ENCODE data around the gene WDR59. TPM values are rescaled to one million over a fixed set of nuclear protein-coding genes. Genes with fewer than 3 reads are reported as not detected.

Gene WDR59
- polyA plus RNA-seq, 2 of the 4 experiments (the other 2 are of a cell fraction): 33.4 to 52.2 TPM

DNA sequence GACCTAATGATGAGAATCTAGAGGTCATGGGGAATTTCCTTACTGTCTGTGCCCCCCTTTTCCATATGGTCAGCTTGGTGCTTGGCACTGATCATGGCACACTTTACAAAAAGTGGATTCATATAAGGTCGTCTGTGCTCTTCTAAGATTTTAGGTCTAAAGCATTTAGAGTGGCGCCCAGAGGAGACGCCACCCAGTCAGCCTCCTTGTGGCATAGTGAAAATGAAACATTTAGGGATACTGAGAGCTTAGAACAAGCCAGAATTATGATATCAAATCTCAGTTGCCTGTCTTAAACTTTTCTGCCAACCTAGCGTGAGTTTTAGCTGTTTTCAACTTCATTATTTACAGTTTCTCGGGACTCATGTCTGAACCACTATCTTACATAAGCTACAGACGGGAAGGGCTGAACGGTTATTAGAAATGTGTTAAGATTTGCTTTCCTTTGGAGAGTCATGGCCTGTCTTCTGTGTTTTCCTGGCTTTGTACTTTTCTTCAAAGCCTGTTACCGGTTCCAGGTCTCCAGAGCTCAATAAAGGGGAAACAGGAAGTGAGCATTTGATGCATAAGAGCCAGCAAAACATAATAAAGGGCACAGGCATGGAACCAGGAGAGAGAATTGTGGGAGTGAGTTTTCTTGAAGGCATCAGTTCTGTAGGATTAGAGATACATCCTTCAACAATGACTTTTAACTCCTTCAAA, 27.6 kb upstream of the WDR59 start:
- Histone ChIP-seq H3K4me1 (peaks cover 37% of the 10 kb centered on the region), H3K27ac (peak overlapping the region; percentile 49 to 71; a peak in 5 of 6 replicates), H3K9me3 (no peaks in the 10 kb centered on the region), H3K4me3 (no peak overlapping the region), H3K4me2 (peak overlapping the region; percentile 67)
- DNase-seq (ENCODE audit: low read depth in 1 of 2, low spot score in 1 of 2) (no peak), ATAC-seq (no peak), FAIRE-seq (no peak)
- WGBS (ENCODE audit: missing lambda C conversion rate): 74% methylated on average over 8 of the region's 8 CpGs
- CTCF ChIA-PET: interaction anchor here (1.2 to 6.7 kb wide), 4 partner anchors 7 to 98 kb away, joined by 3 to 51 read pairs (median 18); partner anchors contain the start of gene ZNRF1
- TF ChIP-seq CBX2 (IDR thresholded peaks at IDR 0.05; ENCODE audit: borderline replicate concordance, low read depth) (no peak), NPAS2 (CRISPR knock-in tag; IDR thresholded peaks at IDR 0.05; ENCODE audit: borderline replicate concordance) (no peak), ZSCAN20 (CRISPR knock-in tag; IDR thresholded peaks at IDR 0.05) (no peak), HOXA7 (CRISPR knock-in tag; IDR thresholded peaks at IDR 0.05) (no peak), USF2 (IDR thresholded peaks at IDR 0.05) (no peak), SMC3 (IDR thresholded peaks at IDR 0.05) (no peak), HOXB5 (CRISPR knock-in tag; IDR thresholded peaks at IDR 0.05) (no peak), POLR2AphosphoS2 (conservative IDR thresholded peaks at IDR 0.05; ENCODE audit: low read length) (no peak), CBX8 (IDR thresholded peaks at IDR 0.05) (no peak), HES2 (IDR thresholded peaks at IDR 0.05) (no peak), KDM1A (IDR thresholded peaks at IDR 0.05; ENCODE audit: low read depth) (no peak)
- TF ChIP-seq, protein P1, sequence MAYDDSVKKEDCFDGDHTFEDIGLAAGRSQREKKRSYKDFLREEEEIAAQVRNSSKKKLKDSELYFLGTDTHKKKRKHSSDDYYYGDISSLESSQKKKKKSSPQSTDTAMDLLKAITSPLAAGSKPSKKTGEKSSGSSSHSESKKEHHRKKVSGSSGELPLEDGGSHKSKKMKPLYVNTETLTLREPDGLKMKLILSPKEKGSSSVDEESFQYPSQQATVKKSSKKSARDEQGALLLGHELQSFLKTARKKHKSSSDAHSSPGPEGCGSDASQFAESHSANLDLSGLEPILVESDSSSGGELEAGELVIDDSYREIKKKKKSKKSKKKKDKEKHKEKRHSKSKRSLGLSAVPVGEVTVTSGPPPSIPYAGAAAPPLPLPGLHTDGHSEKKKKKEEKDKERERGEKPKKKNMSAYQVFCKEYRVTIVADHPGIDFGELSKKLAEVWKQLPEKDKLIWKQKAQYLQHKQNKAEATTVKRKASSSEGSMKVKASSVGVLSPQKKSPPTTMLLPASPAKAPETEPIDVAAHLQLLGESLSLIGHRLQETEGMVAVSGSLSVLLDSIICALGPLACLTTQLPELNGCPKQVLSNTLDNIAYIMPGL (CRISPR knock-in tag; IDR thresholded peaks at IDR 0.05; ENCODE audit: borderline replicate concordance): no peak
- POLR2A ChIA-PET: interaction anchor here (0.6 kb wide), 1 partner anchor 13 kb away, joined by 4 read pairs; no protein-coding TSS in a partner anchor

GRCh38 chr16:75011634-75012307, 26.8 kb upstream of the WDR59 start:
- Histone ChIP-seq H3K4me3 (no peak overlapping the region), H3K27ac (peak overlapping the region; percentile 49 to 71; a peak in 5 of 6 replicates), H3K9me3 (no peaks in the 10 kb centered on the region), H3K4me1 (peaks cover 29% of the 10 kb centered on the region), H3K4me2 (peak overlapping the region; percentile 67)
- DNase-seq (ENCODE audit: low read depth in 1 of 2, low spot score in 1 of 2) (peak in 1 of 2 experiments; percentile 59), FAIRE-seq (no peak), ATAC-seq (peak; percentile 60 to 74)
- 24% methylated on average over 2 of the region's 3 CpGs for WGBS (ENCODE audit: missing lambda C conversion rate)
- TF ChIP-seq FOSL2 (IDR thresholded peaks at IDR 0.05) (no peak), FOSL2 (CRISPR knock-in tag; IDR thresholded peaks at IDR 0.05) (peak; percentile 71), ZSCAN20 (CRISPR knock-in tag; IDR thresholded peaks at IDR 0.05) (no peak), JUNB (IDR thresholded peaks at IDR 0.05) (peak; percentile 14; the same call in 1 of the 2 replicates)
- ChIA-PET CTCF (interaction anchor here (0.5 to 6.7 kb wide), 6 partner anchors 8 to 119 kb away, joined by 3 to 51 read pairs (median 4); partner anchors contain the start of gene ZNRF1), POLR2A (interaction anchor here (0.6 kb wide), 1 partner anchor 14 kb away, joined by 4 read pairs; no protein-coding TSS in a partner anchor)

DNA sequence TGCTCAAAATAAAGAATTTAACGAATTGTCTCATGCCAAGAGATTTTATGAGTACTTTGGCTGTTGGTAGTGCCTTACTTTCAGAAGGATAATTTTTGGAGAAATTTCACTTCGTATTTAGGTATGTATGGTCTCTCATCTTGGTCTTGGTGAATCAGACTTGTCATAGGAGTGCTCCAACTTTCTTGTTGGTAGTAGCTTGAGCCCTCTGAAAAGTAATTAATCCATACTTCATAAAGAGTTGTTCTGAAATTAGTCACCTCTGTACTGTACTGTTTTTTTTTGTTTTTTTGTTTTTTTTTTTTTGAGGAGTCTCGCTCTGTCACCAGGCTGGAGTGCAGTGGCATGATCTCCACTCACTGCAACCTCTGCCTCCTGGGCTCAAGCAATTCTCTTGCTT, 25.5 kb upstream of the WDR59 start:
- Histone ChIP-seq H3K27ac (peak overlapping the region in 1 of 2 experiments; percentile 71; a peak in 2 of 6 replicates), H3K4me3 (no peak overlapping the region), H3K9me3 (no peaks in the 10 kb centered on the region), H3K4me2 (no peak overlapping the region), H3K4me1 (peaks cover 25% of the 10 kb centered on the region)
- FAIRE-seq (no peak), DNase-seq (ENCODE audit: low read depth in 1 of 2, low spot score in 1 of 2) (no peak), ATAC-seq (no peak)
- 85% methylated on average over 3 of the region's 3 CpGs for WGBS (ENCODE audit: missing lambda C conversion rate)
- no peak for TF ChIP-seq ZC3H11A (IDR thresholded peaks at IDR 0.05)
- ChIA-PET CTCF (interaction anchor here (0.8 to 6.7 kb wide), 4 partner anchors 9 to 100 kb away, joined by 3 to 51 read pairs (median 18); partner anchors contain the start of gene ZNRF1), POLR2A (interaction anchor here (0.7 kb wide), 1 partner anchor 39 kb away, joined by 3 read pairs; no protein-coding TSS in a partner anchor)
